SK-N-SH (cell line): ENCODE results near the gene CELF4.

ENCODE experiments used
- ELF1 ChIP-seq: IDR thresholded peaks from 2 replicates; pipeline ENCODE4 v1.4.0; 2012
- EZH2phosphoT487 ChIP-seq: fragments of 200-600 bp; sonication (generic); IDR thresholded peaks from 2 replicates; pipeline ENCODE4 v1.6.1; 2017; ENCODE audit warnings: low read depth, mixed run types, mild to moderate bottlenecking, antibody characterized with exemption, moderate library complexity, borderline replicate concordance
- POLR2AphosphoS5 ChIP-seq: IDR thresholded peaks from 2 replicates; pipeline ENCODE4 v1.6.1; 2012; ENCODE audit warnings: low read depth, low read length
- RCOR1 ChIP-seq: fragments of 150-350 bp; IDR thresholded peaks from 2 replicates; pipeline ENCODE4 v1.6.1; 2017; ENCODE audit warnings: antibody characterized with exemption, low read length
- RFX5 ChIP-seq: IDR thresholded peaks from 2 replicates; pipeline ENCODE4 v1.6.1; 2012; ENCODE audit warnings: mild to moderate bottlenecking, improper control_type of control experiment, low read length
- RXRA ChIP-seq: IDR thresholded peaks from 2 replicates; pipeline ENCODE4 v1.4.0; 2012; ENCODE audit warnings: low read depth, mild to moderate bottlenecking, borderline replicate concordance
- SIN3A ChIP-seq: IDR thresholded peaks from 2 replicates; pipeline ENCODE4 v1.6.1; 2012; ENCODE audit warnings: low read depth, mild to moderate bottlenecking, low read length, moderate library complexity, borderline replicate concordance
- TAF1 ChIP-seq: IDR thresholded peaks from 2 replicates; pipeline ENCODE4 v1.6.1; 2012; ENCODE audit warnings: low read depth, mild to moderate bottlenecking, low read length, moderate library complexity, borderline replicate concordance
- TF ChIP-seq, protein P1 (sequence below): fragments of 200-600 bp; sonication (generic); IDR thresholded peaks from 2 replicates; pipeline ENCODE4 v1.6.1; 2017; ENCODE audit warnings: antibody characterized with exemption, mild to moderate bottlenecking, moderate library complexity

DNA sequence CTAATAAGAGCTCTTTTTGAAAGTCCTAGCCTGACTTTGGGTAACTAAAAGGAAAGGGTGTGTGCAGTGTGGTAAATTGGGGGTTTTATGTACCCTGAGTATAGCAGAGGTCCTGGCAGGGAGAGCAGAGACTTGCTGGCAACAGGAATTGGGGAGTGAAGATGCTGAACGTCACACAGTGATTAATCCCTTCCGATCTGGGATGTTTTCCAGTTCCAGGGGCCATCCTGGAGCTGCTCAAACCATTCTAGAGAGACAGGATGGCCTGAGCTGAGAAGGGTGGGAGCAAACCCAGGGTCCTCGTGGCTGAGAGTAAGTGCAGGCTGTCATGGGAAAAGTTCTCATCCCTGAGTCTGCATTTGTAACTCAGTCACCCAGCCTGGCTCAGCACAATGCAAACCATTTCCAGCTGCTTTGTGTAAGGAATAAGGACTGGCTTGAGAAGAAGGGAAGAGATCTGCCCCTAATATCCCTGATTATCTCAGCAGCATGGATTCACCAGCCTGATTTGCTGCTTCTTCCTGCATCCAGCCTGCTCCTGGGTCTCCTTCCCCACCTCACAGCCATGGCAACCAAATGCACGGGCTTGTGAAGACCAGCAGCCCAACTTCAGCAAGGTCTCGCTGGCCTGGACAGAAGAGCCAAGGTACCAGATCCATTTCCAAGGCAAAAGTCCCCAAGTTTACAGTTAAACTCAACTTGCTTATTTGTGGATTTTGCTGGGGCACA lies 47.1 kb upstream of the CELF4 start:
- TF ChIP-seq SIN3A (no peak), RFX5 (no peak), RCOR1 (no peak), ELF1 (no peak), POLR2AphosphoS5 (no peak), TAF1 (no peak), RXRA (no peak), EZH2phosphoT487 (no peak)
- TF ChIP-seq, protein P1, sequence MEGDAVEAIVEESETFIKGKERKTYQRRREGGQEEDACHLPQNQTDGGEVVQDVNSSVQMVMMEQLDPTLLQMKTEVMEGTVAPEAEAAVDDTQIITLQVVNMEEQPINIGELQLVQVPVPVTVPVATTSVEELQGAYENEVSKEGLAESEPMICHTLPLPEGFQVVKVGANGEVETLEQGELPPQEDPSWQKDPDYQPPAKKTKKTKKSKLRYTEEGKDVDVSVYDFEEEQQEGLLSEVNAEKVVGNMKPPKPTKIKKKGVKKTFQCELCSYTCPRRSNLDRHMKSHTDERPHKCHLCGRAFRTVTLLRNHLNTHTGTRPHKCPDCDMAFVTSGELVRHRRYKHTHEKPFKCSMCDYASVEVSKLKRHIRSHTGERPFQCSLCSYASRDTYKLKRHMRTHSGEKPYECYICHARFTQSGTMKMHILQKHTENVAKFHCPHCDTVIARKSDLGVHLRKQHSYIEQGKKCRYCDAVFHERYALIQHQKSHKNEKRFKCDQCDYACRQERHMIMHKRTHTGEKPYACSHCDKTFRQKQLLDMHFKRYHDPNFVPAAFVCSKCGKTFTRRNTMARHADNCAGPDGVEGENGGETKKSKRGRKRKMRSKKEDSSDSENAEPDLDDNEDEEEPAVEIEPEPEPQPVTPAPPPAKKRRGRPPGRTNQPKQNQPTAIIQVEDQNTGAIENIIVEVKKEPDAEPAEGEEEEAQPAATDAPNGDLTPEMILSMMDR, result no peak
